CD4-positive, alpha-beta T cell treated with Interferon alpha-2 for 1 hour (primary cell): ENCODE measurements around the gene MPL.
"Not testable (repeated sequence)": the region's sequence is repeated elsewhere in the genome, so short reads cannot be mapped to it uniquely, and the experiment has no call there.

Source experiments
- DNase-seq, 2 donors: peaks; one replicate each; pipeline ENCODE4 v3.0.0-alpha.2; 2020 to 2022

Gene MPL

GRCh38 chr1:43358121-43358745 lies 20.6 kb downstream of the MPL start:
- peak in 1 of 2 donors; percentile 37 for DNase-seq

GRCh38 chr1:43358746-43359693 lies 21.4 kb downstream of the MPL start, which contains the start of gene CDC20:
TSS of gene CDC20 (plus strand) at chr1:43358981. CDS start at chr1:43359216, 235 bp downstream.
- DNase-seq = peak; percentile 94 to 97

- DNase-seq = no peak
Measured at GRCh38 chr1:43359696-43360095, 22.1 kb downstream of the MPL start.

- DNase-seq = no peak
Measured at GRCh38 chr1:43360616-43361015, 23.0 kb downstream of the MPL start.

- no peak for DNase-seq
Measured at GRCh38 chr1:43363283-43363934, 25.8 kb downstream of the MPL start.

GRCh38 chr1:43363935-43364525 lies 26.4 kb downstream of the MPL start:
- no peak for DNase-seq

- no peak for DNase-seq
Measured at GRCh38 chr1:43365678-43366077, 28.1 kb downstream of the MPL start.

GRCh38 chr1:43366179-43366578 lies 28.6 kb downstream of the MPL start:
- DNase-seq = no peak

- DNase-seq = no peak
Measured at GRCh38 chr1:43366601-43367025, 29.0 kb downstream of the MPL start.

GRCh38 chr1:43367026-43367903 lies 29.6 kb downstream of the MPL start:
- DNase-seq = peak in 1 of 2 donors; percentile 28

- peak; percentile 87 to 89 for DNase-seq
Measured at GRCh38 chr1:43367904-43368645, 30.5 kb downstream of the MPL start, which contains the start of gene ELOVL1. TSS of gene ELOVL1 (minus strand) at chr1:43368011. CDS start at chr1:43365609, 2,402 bp downstream.

- DNase-seq = no peak
Measured at GRCh38 chr1:43368646-43369020, 31.0 kb downstream of the MPL start.

- not testable (repeated sequence) for DNase-seq
Measured at GRCh38 chr1:43369779-43370178, 32.2 kb downstream of the MPL start.

- no peak for DNase-seq
Measured at GRCh38 chr1:43370564-43370963, 32.9 kb downstream of the MPL start.

GRCh38 chr1:43372172-43372571 lies 34.6 kb downstream of the MPL start:
- DNase-seq = no peak

GRCh38 chr1:43373066-43373940 lies 35.7 kb downstream of the MPL start:
- no peak for DNase-seq

GRCh38 chr1:43376723-43377235 lies 39.2 kb downstream of the MPL start:
- no peak for DNase-seq

GRCh38 chr1:43377831-43378230 lies 40.2 kb downstream of the MPL start:
- no peak for DNase-seq

GRCh38 chr1:43379476-43379875 lies 41.9 kb downstream of the MPL start:
- DNase-seq = no peak

GRCh38 chr1:43381612-43382011 lies 44.0 kb downstream of the MPL start:
- DNase-seq = peak in 1 of 2 donors; percentile 20
